H1 (cell line): ENCODE measurements around the gene PCDH9. TPM values are rescaled to one million over a fixed set of nuclear protein-coding genes. Genes with fewer than 3 reads are reported as not detected.

Source experiments
- CTCF ChIA-PET: fragments of 300-600 bp; sonication (Branson Sonifier 250); formaldehyde crosslinking; loops from one replicate; lab custom pipeline; 2021; ENCODE audit not compliant: partially characterized antibody; lab: Charles Lee
- POLR2A ChIA-PET: fragments of 300-600 bp; sonication (Branson Sonifier 250); formaldehyde crosslinking; loops from one replicate; lab custom pipeline; 2021; ENCODE audit warnings: inconsistent platforms; ENCODE audit not compliant: partially characterized antibody; lab: Charles Lee
- DNase-seq, 2 experiments: peaks; one replicate each; pipeline versions ENCODE4 v3.0.0 to v3.0.0-alpha.2; 2010 to 2022; ENCODE audit warnings: low spot score in 2 of 2, low read depth in 1 of 2, mixed read lengths in 1 of 2
- FAIRE-seq: peaks from 2 replicates; lab custom pipeline; 2011; peaks lifted over from hg19 to GRCh38; lab: Jason Lieb, UNC
- H2AFZ ChIP-seq: 2 replicates; pipeline ENCODE4 v1.8.1; 2012; ENCODE audit warnings: low read length, inconsistent platforms
- H2AK5ac ChIP-seq: 2 replicates; pipeline ENCODE4 v1.6.1; 2013; ENCODE audit warnings: low read depth, low read length
- H2BK120ac ChIP-seq: replicated peaks from 2 replicates; pipeline ENCODE3; 2013; ENCODE audit warnings: low read depth, low read length, inconsistent platforms
- H2BK12ac ChIP-seq: 2 replicates; pipeline ENCODE4 v1.6.1; 2013; ENCODE audit warnings: low read depth, low read length
- H2BK15ac ChIP-seq: 2 replicates; pipeline ENCODE4 v1.6.1; 2013; ENCODE audit warnings: low read length
- H2BK20ac ChIP-seq: 2 replicates; pipeline ENCODE4 v1.6.1; 2013; ENCODE audit warnings: low read length
- H2BK5ac ChIP-seq: 2 replicates; pipeline ENCODE4 v1.6.1; 2013; ENCODE audit warnings: low read depth, low read length
- H3K14ac ChIP-seq: 2 replicates; pipeline ENCODE4 v1.6.1; 2013; ENCODE audit warnings: inconsistent platforms; ENCODE audit not compliant: insufficient read length
- H3K18ac ChIP-seq: 2 replicates; pipeline ENCODE4 v1.6.1; 2013; ENCODE audit warnings: low read length; ENCODE audit errors: extremely low read depth
- H3K23ac ChIP-seq: 2 replicates; pipeline ENCODE4 v1.6.1; 2013; ENCODE audit warnings: inconsistent platforms; ENCODE audit not compliant: insufficient read length
- H3K23me2 ChIP-seq: 2 replicates; pipeline ENCODE4 v1.6.1; 2013; ENCODE audit warnings: low read depth, low read length
- H3K27ac ChIP-seq: 2 replicates; pipeline ENCODE4 v1.6.1; 2011; ENCODE audit warnings: low read depth, low read length, inconsistent platforms
- H3K27me3 ChIP-seq, 4 experiments: replicated peaks in 1 of 4; 1 replicate in 1 of 4; 2 replicates in 3 of 4; pipeline versions ENCODE4 v1.6.1 to v1.8.1; 2011 to 2013; ENCODE audit warnings: low read length in 3 of 4, mild to moderate bottlenecking in 3 of 4, inconsistent platforms in 2 of 4, mixed read lengths in 2 of 4, moderate library complexity in 1 of 4; ENCODE audit not compliant: control insufficient read depth in 3 of 4, insufficient read depth in 3 of 4; ENCODE audit errors: extremely low read depth in 1 of 4
- H3K36me3 ChIP-seq, 4 experiments: 2 replicates each; pipeline versions ENCODE4 v1.6.1 to v1.8.1; 2011 to 2013; ENCODE audit warnings: mild to moderate bottlenecking in 4 of 4, low read length in 3 of 4, moderate library complexity in 2 of 4, control low read depth in 1 of 4, inconsistent platforms in 1 of 4; ENCODE audit not compliant: insufficient read depth in 4 of 4, control insufficient read depth in 2 of 4
- H3K4ac ChIP-seq: replicated peaks from 2 replicates; pipeline ENCODE3; 2013; ENCODE audit warnings: low read length, low read depth, mixed read lengths, inconsistent platforms; ENCODE audit not compliant: insufficient read length
- H3K4me1 ChIP-seq, 4 experiments: replicated peaks in 1 of 4; 1 replicate in 1 of 4; 2 replicates in 3 of 4; pipeline versions ENCODE4 v1.6.1 to v1.8.1; 2011 to 2013; ENCODE audit warnings: low read length in 3 of 4, inconsistent platforms in 2 of 4, mixed read lengths in 1 of 4; ENCODE audit not compliant: insufficient read depth in 4 of 4, control insufficient read depth in 3 of 4
- H3K4me2 ChIP-seq, 2 experiments: 2 replicates each; pipeline versions ENCODE4 v1.6.1 to v1.8.1; 2011 to 2013; ENCODE audit warnings: low read depth in 2 of 2, low read length in 2 of 2, control low read depth in 1 of 2, inconsistent platforms in 1 of 2, mild to moderate bottlenecking in 1 of 2; ENCODE audit not compliant: insufficient read depth in 1 of 2
- H3K4me3 ChIP-seq, 4 experiments: fragments of 200-600, 300-600 bp in 1 of 4; sonication (generic), shearing (Covaris generic), sonication (Bioruptor Twin) in 1 of 4; 2 replicates each; pipeline versions ENCODE4 v1.5.1 to v1.8.1; 2011 to 2016; ENCODE audit warnings: low read length in 4 of 4, low read depth in 3 of 4, control low read depth in 2 of 4, inconsistent platforms in 2 of 4, mild to moderate bottlenecking in 2 of 4, mixed read lengths in 1 of 4, moderate library complexity in 1 of 4; ENCODE audit not compliant: insufficient read depth in 2 of 4; ENCODE audit errors: extremely low read depth in 1 of 4
- H3K56ac ChIP-seq: replicated peaks from 2 replicates; pipeline ENCODE3; 2013; ENCODE audit warnings: low read depth, mild to moderate bottlenecking, mixed read lengths, low read length, inconsistent platforms; ENCODE audit not compliant: insufficient read length
- H3K79me1 ChIP-seq: 2 replicates; pipeline ENCODE4 v1.6.1; 2013; ENCODE audit warnings: low read depth, low read length, control low read depth
- H3K79me2 ChIP-seq, 2 experiments: 2 replicates each; pipeline versions ENCODE4 v1.6.1 to v1.8.1; 2012 to 2013; ENCODE audit warnings: low read length in 2 of 2, mild to moderate bottlenecking in 2 of 2, inconsistent platforms in 1 of 2; ENCODE audit not compliant: insufficient read depth in 2 of 2, control insufficient read depth in 1 of 2
- H3K9ac ChIP-seq, 4 experiments: replicated peaks in 1 of 4; 1 replicate in 1 of 4; 2 replicates in 3 of 4; pipeline versions ENCODE4 v1.6.1 to v1.8.1; 2011 to 2013; ENCODE audit warnings: low read depth in 3 of 4, low read length in 3 of 4, control low read depth in 2 of 4, mild to moderate bottlenecking in 2 of 4, moderate library complexity in 2 of 4, inconsistent platforms in 1 of 4; ENCODE audit errors: extremely low read depth in 1 of 4
- H3K9me3 ChIP-seq, 2 experiments: 2 replicates each; pipeline versions ENCODE4 v1.6.1 to v1.8.1; 2012 to 2013; ENCODE audit warnings: mild to moderate bottlenecking in 2 of 2, moderate library complexity in 2 of 2, control low read depth in 1 of 2, inconsistent platforms in 1 of 2, low read depth in 1 of 2, low read length in 1 of 2, mixed read lengths in 1 of 2; ENCODE audit not compliant: insufficient read depth in 2 of 2
- H4K20me1 ChIP-seq, 2 experiments: replicated peaks in 1 of 2; 2 replicates each; pipeline versions ENCODE3 to v1.8.1; 2011 to 2013; ENCODE audit warnings: inconsistent platforms in 2 of 2, low read length in 2 of 2, mild to moderate bottlenecking in 1 of 2; ENCODE audit not compliant: insufficient read depth in 2 of 2, control insufficient read depth in 1 of 2
- H4K5ac ChIP-seq: 2 replicates; pipeline ENCODE4 v1.6.1; 2013; ENCODE audit warnings: low read length, low read depth, mixed read lengths, inconsistent platforms; ENCODE audit not compliant: insufficient read length
- H4K8ac ChIP-seq: 2 replicates; pipeline ENCODE4 v1.8.0; 2013; ENCODE audit warnings: mild to moderate bottlenecking, moderate library complexity, low read length, inconsistent platforms; ENCODE audit not compliant: insufficient read depth; ENCODE audit errors: extremely low read depth
- H4K91ac ChIP-seq: replicated peaks from 2 replicates; pipeline ENCODE3; 2013; ENCODE audit warnings: low read length, mixed read lengths, inconsistent platforms; ENCODE audit not compliant: insufficient read length
- BCL11A ChIP-seq, 2 experiments: IDR thresholded peaks; one replicate each; pipeline ENCODE4 v1.6.1; 2011; ENCODE audit warnings: low read depth in 2 of 2, low read length in 2 of 2, mild to moderate bottlenecking in 2 of 2
- EP300 ChIP-seq, 2 experiments: IDR thresholded peaks; 1 replicate in 1 of 2; 2 replicates in 1 of 2; pipeline ENCODE4 v1.6.1; 2011 to 2012; ENCODE audit warnings: low read depth in 2 of 2, low read length in 2 of 2, mild to moderate bottlenecking in 2 of 2, borderline replicate concordance in 1 of 2, inconsistent platforms in 1 of 2, moderate library complexity in 1 of 2
- WGBS, 2 experiments: shearing (Covaris generic) in 1 of 2; methylation state at CpG; one replicate each; pipeline versions ENCODE4 v1.1.6 to v1.1.7; 2013 to 2015; ENCODE audit warnings: low lambda C conversion rate in 2 of 2, mixed read lengths in 2 of 2, inconsistent platforms in 1 of 2, low coverage in 1 of 2, missing lambda C conversion rate in 1 of 2; ENCODE audit not compliant: insufficient replicate concordance in 2 of 2, insufficient coverage in 1 of 2, insufficient read length in 1 of 2; ENCODE audit errors: extremely low coverage in 1 of 2, missing lambda C conversion rate in 1 of 2; 5-methylcytosine and 5-hydroxymethylcytosine counted together
- polyA plus RNA-seq, 7 experiments: library from polyadenylated mRNA; depleted of rRNA in 3 of 7; stranded (reverse) in 5 of 7; unstranded in 2 of 7; fragments of >200 nt in 5 of 7; fragments of 200-250 nt in 2 of 7; gene quantifications; 1 replicate in 5 of 7; 2 replicates in 1 of 7; 4 replicates in 1 of 7; pipeline versions ENCODE4 v1.2.1 to v1.2.3, GENCODE V29; 2011 to 2013; ENCODE audit warnings: missing spikeins in 2 of 7, mixed read lengths in 2 of 7
- total RNA-seq: library from RNA; stranded (reverse); fragmentation: NEBNext Ultra II Directional; extraction: Animal tissue kit (Norgen Biotek cat#: 25700); gene quantifications from 2 replicates; pipeline ENCODE4 v1.2.1, GENCODE V29; 2021

PCDH9 gene
- total and polyA plus RNA-seq, 2 of the 8 experiments (the other 6 are each of a cell fraction or from before 2014, with no cell fraction given) = 0.12 to 0.60 TPM

- no peaks in the 10 kb centered on the region for H3K27me3 ChIP-seq
- FAIRE-seq (no peak), DNase-seq (no peak)
- no peaks in the 10 kb centered on the region for H3K36me3 ChIP-seq
- WGBS, 2 experiments = 79% methylated on average over 1 of the region's 1 CpG; no CpG with 5 or more reads in 1 of the 2 experiments
- no peak overlapping the region for H3K4me2 ChIP-seq
- ChIA-PET POLR2A (no interaction called here), CTCF (no interaction called here)
- no peak overlapping the region for H3K23ac ChIP-seq
- H3K56ac ChIP-seq = no peak overlapping the region
- H4K8ac ChIP-seq = no peak overlapping the region
- H2BK5ac ChIP-seq = no peak overlapping the region
- no peak overlapping the region for H3K14ac ChIP-seq
- H2BK120ac ChIP-seq = no peak overlapping the region
- H2BK15ac ChIP-seq = no peak overlapping the region
- H3K4me1 ChIP-seq = peaks cover 0 to 8% (median 0%) of the 10 kb centered on the region in 4 experiments; a peak in 1 of 7 replicates
- no peaks in the 10 kb centered on the region for H4K20me1 ChIP-seq
- no peaks in the 10 kb centered on the region for H3K9me3 ChIP-seq
- no peak overlapping the region for H2BK20ac ChIP-seq
- no peak overlapping the region for H2AFZ ChIP-seq
- H3K23me2 ChIP-seq = no peaks in the 10 kb centered on the region
- H3K79me2 ChIP-seq = no peaks in the 10 kb centered on the region
- H2BK12ac ChIP-seq = no peak overlapping the region
- no peak overlapping the region for H3K9ac ChIP-seq
- H3K4me3 ChIP-seq = no peak overlapping the region
- no peak overlapping the region for H3K4ac ChIP-seq
- H3K18ac ChIP-seq = no peak overlapping the region
- no peak overlapping the region for H2AK5ac ChIP-seq
- H3K79me1 ChIP-seq = no peaks in the 10 kb centered on the region
- no peak overlapping the region for H4K5ac ChIP-seq
- H3K27ac ChIP-seq = no peak overlapping the region
- no peak overlapping the region for H4K91ac ChIP-seq
- TF ChIP-seq EP300 (IDR thresholded peaks at IDR 0.05; ENCODE audit: borderline replicate concordance in 1 of 2, low read depth in 2 of 2, low read length in 2 of 2) (no peak), BCL11A (IDR thresholded peaks at IDR 0.05; ENCODE audit: low read depth in 2 of 2, low read length in 2 of 2) (no peak)
These were observed 255.2 kb downstream of the PCDH9 start for GRCh38 chr13:66974889-66975288.
